GM21529 (cell line): ENCODE measurements around the gene EMX2.

Experiments
- ATAC-seq: cut with Tn5 transposase; IDR thresholded peaks from one replicate; pipeline ENCODE4 v1.9.1; 2021; ENCODE audit not compliant: unreplicated experiment

EMX2 gene

DNA sequence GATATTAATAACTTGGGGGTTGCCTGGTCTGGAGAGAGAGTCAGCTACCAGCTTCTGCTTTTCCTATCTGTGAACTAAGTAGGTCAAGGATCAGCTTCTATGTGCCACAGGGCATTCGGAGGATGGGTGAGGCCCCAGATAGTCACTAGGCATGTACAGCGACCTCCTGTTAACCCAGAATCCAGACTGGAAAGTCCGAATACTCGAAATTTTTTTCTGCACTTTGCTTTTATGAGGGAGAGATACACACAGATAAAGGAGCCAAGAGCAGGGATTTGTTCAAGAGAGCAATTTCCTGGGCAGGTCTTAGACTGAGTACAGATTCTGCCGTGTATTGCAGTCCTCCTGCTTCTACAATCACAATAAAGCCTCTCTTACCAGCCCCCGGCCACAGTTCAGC is 54.2 kb downstream of the EMX2 start:
- no peak for ATAC-seq

DNA sequence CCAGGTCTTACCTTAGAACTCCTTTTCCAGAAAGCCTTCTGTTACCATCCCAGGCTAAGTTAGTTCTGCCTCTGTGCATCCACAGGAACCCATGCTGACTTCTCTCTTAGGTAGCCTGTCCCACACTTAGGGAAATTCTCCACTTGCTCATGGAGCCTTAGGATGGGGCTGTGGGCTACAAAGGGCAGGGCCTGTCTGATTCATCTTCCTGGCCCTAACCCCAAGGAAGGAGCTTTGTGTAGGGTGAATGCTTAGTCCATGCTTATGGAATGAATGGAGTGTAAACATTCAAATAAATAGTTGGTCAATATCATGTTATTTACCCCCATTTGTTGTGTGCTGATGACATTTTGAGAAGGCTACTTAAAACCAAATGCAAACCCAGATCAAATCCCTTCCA is 54.7 kb downstream of the EMX2 start:
- no peak for ATAC-seq
